GM21515 (cell line): ENCODE measurements around the gene RTRAF.

Source experiments
- ATAC-seq: cut with Tn5 transposase; IDR thresholded peaks from one replicate; pipeline ENCODE4 v1.9.1; 2021; ENCODE audit not compliant: unreplicated experiment

RTRAF gene

DNA sequence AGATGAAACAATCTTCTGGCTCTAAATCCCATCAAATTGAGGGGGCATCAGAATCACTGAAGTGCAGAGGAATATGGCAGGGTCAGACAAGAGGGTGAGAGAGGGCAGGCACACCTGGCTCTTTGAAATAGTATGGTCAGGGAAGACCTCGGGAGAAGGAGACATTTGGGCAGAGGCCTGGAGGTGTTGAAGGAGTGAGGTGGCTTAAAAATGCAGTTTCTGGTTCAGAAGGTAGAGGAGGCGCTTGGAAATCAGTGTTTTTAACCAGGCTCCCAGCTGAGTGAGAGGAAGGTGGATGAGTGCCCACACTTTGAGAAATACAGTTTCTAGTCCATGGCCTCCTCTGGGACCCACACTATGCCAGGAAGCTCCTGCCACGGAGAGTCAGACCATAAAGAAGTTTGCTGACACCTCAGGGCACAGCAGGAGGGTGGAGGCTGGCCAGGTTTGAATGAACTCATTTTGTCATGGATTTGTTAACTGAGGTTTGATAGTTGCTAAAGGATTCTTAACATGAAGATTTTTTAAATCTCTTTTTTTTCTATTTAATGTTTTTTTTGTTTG lies 59.4 kb downstream of the RTRAF start:
- ATAC-seq: no peak

- no peak for ATAC-seq
Observed at GRCh38 chr14:52049271-52049670, 59.9 kb downstream of the RTRAF start.

GRCh38 chr14:52049721-52050588 lies 60.6 kb downstream of the RTRAF start:
- ATAC-seq: no peak

DNA sequence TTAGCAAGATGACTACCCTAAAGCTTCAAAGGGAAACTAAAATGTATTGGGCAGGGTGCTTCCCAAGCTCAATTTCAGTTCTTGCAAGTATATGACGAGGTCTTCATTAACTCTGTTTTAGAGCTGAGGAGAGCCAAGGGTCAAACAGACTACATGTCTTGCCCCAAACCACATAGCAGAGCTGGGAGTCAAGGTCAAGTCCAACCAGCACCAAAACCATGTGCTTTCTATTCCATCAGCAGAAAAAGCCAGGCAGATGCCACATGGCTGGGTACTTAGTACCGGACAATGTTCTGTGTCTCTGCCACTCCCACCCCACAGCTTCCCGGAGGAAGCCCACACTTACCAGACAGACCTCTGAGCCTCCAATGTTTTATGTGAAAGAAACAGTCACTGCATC lies 61.9 kb downstream of the RTRAF start:
- no peak for ATAC-seq

DNA sequence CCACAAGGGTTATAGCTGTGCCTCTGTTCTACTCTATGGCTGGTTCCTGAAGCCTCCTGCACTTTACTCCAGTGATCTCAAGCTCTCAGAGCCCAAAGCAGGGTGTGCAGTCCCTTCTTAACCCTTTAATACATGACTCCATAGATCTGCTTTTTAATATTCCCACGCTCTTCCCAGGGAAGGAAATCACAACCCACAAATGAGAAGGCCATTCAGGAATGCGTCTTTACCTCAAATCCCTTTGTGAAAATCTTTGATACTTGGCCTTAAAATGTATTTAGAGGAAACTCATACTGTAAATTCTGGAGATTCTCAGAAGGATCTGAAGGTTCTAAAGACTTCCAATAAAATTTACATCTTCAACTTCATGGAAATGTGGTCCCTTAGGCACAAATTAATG lies 62.5 kb downstream of the RTRAF start:
- ATAC-seq: no peak

- ATAC-seq: no peak
Observed at GRCh38 chr14:52052288-52052943, 63.1 kb downstream of the RTRAF start.

DNA sequence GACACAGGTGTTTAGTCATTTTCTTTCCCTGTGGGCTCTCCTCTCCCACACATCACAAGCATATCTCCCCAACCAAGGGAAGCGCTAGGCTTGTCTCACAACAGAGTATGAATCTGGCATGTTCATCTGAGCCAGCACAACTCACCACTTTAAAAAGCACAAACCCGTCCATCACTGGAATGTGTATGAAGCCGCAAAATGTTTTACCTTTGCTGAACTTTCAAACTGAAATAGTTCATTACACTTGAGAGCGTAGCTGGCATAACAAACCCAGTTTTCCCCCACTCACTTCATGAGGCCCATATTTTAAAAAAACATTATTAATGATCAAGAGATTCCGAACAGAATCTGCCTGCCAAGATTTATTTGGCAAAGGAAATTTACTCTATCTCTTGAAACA lies 63.7 kb downstream of the RTRAF start:
- no peak for ATAC-seq

DNA sequence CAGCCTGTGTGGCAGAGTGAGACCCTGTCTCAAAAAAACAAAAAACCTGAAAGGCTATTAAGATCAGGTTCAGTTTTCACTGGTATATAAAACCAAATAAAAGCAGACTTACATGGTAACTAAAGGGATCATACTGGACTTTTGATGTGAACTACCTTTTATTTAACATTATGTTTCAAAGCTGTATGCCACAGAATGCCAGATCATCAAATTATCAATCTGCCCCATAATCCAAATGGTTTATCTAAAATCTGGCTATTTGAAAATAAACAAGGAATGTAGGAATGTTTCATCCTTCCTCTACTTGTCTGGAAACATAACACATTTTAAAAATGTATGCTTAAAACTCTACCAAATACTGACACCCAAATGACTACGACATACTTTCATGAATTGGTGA lies 65.3 kb downstream of the RTRAF start:
- ATAC-seq: no peak

GRCh38 chr14:52055167-52055566 lies 65.8 kb downstream of the RTRAF start:
- ATAC-seq: no peak

DNA sequence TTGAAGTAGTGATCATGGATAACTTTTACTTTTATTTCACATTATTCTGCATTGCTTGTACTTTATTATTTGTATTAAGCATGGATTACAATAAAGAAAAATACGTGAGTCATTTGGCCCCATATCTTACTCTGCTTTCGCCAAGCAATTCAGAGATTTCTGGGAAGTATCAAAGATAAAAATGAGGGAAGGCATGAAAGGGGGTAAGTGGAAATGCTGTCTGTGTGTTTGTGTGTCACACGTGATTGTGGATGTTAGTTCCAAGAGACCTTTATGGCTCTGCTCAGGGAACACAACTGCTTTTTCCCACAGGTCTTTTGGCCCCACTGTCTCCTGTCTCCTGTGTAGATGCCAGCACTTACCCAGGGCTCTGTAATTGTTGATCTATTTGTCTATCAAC lies 69.0 kb downstream of the RTRAF start:
- ATAC-seq: no peak

DNA sequence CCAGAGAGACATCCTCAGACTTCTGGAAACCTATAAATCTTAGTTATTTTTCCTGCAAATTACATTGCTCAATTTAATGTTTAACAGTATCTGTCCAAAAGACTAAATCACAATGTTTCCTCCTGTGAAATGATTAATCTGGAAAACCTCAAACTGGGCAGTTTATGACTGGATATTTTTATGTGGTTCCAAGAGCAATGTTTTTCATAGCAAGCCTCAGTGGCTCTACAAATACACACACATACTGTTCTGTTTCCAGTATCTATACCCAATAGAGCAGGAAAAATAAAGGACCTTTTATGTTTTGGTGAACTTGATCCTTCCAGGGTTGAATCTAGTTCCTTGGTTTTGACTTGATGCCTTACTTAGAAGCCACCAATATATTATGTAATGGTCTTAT lies 70.3 kb downstream of the RTRAF start:
- no peak for ATAC-seq

DNA sequence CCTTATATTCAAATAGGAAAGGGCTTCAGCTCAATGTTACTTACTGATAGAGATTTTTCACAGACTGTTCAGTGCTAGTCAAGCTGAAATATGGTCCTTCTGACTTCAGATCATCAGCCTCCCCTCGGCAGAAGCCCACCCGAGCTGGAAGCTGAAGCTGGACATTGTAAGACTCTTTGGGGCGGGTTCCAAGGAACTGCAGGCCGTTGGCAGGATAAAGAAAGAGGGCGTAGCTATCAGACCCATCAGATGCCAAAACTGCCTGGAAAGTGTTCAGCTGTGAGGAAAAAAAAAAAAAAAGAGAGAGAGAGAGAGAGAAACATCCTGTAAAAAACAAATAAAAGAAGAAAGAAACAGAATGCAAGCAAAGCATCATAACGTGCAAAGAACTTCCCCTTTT lies 70.7 kb downstream of the RTRAF start:
- ATAC-seq: no peak
